Fibroblast of skin of left quadriceps (primary cell): ENCODE results near the gene APBB1IP.
A peak's percentile ranks its signal among the peaks of the same experiment; 100 is the strongest.
"Not testable (repeated sequence)": the region's sequence is repeated elsewhere in the genome, so short reads cannot be mapped to it uniquely, and the experiment has no call there.

Experiments
- DNase-seq, 2 experiments: peaks; one replicate each; pipeline ENCODE4 v3.0.0-alpha.2; 2013; ENCODE audit warnings: low read depth in 2 of 2

The APBB1IP gene, protein sequence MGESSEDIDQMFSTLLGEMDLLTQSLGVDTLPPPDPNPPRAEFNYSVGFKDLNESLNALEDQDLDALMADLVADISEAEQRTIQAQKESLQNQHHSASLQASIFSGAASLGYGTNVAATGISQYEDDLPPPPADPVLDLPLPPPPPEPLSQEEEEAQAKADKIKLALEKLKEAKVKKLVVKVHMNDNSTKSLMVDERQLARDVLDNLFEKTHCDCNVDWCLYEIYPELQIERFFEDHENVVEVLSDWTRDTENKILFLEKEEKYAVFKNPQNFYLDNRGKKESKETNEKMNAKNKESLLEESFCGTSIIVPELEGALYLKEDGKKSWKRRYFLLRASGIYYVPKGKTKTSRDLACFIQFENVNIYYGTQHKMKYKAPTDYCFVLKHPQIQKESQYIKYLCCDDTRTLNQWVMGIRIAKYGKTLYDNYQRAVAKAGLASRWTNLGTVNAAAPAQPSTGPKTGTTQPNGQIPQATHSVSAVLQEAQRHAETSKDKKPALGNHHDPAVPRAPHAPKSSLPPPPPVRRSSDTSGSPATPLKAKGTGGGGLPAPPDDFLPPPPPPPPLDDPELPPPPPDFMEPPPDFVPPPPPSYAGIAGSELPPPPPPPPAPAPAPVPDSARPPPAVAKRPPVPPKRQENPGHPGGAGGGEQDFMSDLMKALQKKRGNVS

DNA sequence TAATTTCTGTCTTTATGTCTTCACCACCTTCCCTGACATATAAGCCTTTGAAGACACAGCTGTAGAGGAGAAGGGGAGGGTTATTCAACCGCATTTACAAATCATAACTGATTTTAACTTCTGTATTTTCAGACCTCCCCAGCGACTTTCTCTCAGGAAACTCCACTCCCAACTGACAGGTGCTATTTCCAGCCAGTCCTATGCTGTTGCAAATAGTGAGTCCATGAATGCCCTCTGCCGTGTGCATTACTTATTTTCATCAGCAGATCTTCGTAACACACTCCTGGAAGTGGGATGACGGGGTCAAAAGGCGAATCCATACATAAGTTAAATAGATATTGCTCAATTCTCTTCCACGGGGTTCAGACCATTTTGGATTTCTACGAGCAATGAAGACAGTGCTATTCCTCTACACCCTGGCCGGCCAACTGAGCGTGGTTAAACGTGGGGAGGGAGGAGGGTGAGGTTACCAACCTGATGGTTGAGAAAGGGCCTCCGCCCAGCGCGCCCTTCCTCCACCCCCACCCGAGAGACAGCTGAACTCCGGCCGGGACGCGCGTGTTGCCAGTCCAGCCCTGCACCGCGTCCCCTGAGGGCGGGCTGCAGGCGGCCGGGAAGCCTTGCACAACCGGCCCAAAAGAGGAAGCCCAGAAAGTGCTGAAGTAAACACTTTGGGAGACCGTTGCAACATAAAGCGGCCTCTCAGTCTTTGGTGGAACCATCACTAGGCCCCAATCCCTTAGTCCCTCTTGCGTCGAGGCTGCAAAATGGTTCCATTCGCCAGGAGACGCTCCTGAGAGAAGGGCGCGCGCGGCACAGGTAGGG, at the start of gene APBB1IP:
APBB1IP (plus strand) TSS at position 705 of the 825 bp plus-strand sequence. CDS start 53,986 bp downstream, outside the sequence.
- peak in 1 of 2 experiments; percentile 5 for DNase-seq

DNA sequence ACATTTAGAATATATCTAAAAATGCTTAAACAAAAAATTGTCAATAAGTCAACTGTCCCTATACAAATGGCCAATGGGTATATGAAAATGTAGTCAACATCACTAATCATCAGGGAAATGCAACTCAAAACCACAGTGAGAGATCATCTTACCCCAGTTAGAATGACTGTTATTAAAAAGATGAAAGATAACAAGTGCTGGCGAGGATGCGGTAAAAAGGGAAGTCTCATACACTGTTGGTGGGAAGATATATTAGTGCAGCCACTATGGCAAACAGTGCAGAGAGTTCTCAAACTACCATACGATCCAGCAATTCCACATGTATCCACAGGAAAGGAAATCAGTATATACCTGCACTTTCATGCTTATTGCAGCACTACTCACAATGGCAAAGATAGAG, 48.6 kb upstream of the APBB1IP start:
- DNase-seq: no peak

DNA sequence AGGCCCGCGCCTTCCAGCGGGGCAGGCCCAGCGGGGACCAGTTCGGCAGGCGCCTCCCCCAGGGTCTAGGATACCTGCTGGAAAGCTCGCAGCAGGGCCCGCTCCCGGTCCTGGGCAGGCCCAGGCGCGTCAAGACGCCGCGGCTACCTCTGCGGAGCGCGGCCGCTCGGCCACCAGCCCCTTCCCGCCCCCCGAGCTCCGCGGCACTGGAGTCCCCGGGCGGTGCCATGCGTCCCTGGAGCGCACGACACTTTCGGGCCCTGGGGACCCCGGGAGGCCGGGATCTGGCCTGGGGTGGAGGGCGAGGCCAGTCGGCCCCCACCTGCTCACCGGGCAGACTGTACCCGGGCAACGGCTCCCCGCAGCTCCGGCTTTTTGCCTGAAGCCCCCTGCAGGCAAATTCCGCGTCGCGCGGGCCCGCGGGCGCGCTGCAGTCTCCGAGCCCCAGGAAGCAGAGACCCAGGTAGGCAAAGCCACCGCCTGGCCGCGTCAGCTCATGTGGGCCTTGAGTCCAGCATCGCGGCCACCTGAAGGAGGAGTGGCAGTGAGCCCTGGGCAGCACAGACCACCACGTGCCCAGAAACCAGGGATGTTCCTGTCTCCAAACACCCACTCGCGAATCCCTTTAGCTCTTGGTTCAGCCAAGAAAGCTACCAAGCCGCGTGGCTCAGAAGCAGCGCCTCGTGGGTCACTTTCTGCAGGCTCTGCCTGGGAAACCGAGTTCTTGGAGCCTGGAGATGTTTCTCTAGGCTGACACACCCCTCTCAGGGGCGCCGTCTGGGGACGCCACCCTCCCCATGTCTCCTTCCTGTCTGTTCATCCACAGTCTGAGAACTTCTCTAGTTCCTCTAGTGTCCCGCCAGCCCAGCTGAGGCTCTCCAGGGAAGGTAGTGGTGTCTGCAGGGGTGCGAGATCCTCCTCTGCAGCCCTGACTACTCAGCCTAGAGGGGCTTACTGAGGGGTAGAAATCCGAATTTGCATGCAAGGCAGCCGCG, 46.1 kb upstream of the APBB1IP start:
- no peak for DNase-seq

DNA sequence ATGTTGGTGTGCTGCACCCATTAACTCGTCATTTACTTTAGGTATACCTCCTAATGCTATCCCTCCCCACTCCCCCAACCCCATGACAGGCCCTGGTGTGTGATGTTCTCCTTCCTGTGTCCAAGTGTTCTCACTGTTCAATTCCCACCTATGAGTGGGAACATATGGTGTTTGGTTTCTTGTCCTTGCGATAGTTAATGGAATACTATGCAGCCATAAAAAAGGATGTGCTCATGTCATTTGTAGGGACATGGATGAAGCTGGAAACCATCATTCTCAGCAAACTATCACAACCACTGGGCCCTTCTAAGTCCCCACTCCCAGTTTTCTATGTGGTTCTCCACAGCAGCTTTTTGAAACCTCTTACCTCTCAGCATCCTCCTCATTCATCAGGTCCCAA, 39.8 kb upstream of the APBB1IP start:
- DNase-seq: not testable (repeated sequence)

DNA sequence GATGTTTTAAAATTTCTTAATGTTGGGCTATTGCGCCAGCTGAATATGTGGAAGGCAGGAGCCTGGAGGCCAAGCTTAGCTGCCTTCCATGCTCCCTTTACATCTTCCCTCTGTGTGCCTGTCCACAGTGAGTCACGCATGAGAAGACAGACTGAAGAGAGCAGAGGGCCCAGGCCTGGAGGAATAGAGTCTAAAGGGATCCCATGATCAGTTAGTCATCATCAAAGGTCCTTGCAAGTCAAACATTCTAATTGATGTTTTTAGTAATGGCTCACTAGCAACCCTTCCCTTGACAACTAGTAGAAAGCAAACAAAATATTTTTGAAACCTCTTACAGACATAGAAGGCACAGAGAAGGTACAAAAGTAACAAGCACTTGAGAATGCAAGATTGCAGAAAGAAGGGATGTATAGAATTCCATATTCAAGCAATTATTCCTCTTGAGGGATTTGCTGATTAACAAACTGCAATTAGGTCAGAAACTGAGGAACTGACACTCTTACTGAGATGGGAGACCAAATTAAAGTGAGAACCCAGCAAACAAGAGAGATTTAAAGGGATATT, 30.7 kb upstream of the APBB1IP start:
- no peak for DNase-seq

DNA sequence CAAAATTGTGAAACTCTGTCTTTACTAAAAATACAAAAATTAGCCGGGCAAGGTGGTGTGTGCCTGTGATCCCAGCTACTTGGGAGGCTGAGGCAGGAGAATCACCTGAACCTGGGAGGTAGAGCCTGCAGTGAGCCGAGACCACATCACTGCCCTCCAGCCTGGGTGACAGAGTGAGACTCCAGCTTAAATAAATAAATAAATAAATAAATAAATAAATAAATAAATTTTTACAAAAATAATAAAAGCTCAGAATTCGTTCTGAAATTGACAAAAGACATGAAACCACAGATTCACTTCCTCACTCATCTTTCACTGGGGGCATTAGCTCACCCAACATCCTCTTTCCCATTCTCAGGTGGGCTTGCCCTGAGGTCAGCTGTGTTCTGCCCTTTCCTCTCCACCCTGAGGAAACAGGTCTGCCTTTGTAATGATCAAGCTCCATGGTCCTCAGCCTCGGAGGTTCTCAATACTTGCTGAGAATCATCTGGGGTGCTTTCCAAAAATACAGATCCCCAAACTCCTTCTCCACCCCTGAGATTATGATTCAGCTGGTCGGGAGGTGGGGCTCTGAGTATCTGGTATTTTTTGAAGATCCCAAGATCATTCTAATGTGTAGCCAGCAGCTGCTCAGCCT, 29.2 kb upstream of the APBB1IP start:
- DNase-seq: no peak

DNA sequence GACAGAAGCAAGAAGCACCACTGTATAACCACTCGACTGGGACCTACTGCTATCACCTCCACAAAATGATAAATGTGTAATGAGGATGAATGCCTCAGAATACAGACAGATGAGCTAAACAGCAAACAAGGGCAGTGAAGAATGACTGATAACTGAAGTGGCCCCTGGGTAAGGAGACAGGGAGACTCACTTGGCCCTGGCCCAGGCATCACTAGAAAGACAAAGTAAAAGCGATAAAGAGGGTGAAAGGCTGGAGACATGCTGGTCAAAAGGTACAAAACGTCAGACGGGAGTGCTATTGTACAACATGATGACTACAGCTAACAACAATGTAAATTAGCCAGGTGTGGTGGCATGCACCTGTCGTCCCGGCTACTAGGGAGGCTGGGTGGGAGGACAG, 27.8 kb upstream of the APBB1IP start:
- no peak for DNase-seq

DNA sequence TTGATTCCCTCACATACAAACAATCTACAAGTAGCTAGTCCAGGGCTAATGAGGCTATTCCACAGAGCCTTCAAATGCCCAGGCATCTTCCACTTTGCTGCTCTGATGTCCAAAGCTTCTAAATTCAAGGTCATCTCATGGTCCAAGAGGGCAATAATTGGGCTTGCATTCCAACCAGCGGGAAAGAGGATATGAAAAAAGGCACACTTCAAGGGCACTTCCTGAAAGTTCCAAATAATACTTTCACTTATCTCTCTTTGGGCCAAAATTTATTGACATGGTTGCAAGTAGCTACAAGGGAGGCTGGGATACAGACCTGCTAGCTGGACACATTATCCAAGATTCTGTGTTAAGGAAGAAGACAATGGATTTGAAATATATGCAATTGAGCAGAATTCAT, 25.2 kb upstream of the APBB1IP start:
- DNase-seq: no peak

DNA sequence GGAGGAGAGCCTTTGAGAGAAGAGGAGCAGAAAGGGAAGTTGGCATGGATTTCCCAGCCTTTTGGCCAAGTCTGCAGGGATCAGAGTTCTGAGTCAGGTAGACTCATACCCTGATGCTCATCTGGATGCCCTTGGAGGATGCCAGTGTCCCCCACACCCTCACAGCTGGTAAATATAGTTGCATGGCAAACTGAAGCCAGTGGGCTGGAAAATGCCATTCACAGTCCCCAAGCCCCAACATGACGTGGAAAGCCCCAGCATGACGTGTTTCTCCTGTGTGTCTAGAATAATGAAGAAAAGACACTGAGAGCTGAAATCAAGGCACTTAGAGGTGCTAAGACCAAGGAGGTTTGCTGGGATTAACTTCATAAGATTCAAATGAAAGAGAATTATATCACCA, 24.8 kb upstream of the APBB1IP start:
- DNase-seq: no peak

DNA sequence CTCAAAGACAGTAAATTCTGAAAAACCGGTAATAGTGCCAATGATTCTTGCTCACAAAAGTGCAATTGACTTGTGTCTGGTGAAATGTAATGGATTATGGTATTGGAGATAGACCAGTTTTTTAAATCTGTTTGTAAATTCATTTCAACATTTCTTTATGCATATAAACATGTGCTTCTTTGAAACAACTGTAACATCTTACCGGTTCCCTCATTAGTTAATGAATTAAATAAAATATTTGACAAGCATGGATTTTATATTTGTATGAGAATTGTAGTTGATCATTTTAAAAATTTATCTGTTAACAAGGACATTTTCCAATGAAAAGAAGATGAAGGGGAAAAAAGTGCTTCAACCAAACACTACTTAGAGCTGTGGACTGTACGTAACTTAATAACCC, 21.0 kb upstream of the APBB1IP start:
- DNase-seq: no peak

DNA sequence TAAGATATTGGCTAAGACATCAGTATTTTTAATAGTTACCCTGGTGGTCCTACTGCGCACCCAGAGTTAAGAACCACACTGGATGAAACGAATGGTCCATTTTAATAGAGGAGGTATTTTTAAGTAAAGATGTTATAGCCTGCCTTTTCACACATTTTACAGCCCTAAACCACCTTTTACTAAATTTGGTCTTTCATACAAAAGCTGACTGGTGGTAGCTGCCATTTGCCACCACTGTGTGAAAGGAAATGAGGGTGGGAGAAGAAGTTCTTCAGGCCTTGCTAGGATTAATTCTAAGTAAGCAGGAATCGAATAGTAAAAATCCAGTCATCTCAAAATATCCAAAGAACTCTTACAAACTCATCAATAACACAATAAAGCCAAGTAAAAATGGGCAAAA, 15.2 kb upstream of the APBB1IP start:
- DNase-seq: no peak

DNA sequence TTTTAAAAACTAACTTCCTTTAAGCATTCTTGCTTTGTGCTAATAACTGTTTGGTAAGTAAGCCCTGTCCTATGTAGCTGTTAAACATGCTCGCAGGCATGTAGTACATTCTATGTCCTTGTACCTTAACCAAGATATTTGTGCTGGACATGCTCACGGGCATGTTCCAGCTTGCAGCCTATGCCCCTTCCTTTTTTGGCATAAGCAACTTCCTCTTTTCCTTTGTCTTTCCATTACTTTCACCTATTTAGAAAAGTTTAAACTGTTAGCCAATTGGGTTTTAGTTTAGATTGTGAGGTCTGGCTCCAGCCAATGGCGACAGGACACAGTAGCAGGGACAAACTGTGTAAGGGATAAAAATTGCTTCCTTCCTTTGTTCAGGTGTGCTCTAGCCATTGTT, 14.4 kb upstream of the APBB1IP start:
- DNase-seq: no peak

DNA sequence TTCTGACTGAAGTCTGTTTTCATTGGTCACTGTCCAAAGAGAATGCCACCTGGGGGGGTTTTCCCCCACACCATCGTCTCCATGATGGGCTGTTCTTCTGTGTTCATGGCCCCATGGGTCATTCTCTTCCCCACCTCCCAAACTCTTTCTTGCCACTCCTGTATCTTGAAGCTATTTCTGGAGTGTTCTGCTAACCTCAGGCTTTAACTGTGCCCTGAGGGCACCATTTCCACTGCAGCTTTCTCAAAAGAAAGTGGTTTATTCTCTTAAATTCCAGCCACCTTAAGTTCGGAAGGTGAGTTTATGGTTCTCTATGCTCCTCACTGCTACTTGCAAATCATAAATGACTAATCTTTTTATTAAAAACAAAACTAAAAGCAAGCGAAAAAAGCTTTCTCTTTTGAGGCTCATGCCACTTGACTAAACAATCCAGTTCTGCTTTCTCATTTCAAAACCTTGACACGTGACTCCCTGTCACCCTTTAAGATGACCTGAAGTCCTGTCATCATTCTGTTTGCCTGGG, 7.4 kb upstream of the APBB1IP start:
- no peak for DNase-seq

DNA sequence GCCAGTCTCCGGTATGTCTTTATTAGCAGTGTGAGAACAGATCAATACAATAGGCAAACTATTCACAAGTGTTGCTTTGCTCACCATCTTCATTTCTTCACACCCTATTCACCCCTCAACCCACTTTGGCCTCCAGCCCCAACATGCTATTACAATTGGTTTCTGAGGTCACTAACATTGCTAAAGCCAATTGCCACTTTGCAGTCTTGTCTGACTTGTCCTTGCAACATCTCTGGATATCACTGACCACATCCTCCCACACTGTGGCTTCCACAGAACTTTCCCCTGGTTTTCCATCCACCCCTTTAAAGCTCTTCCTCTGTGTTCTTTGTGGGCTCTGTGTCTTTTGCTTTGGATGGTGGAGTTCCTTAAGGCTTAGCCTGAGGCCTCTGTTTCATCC, 5.2 kb upstream of the APBB1IP start:
- DNase-seq: no peak

DNA sequence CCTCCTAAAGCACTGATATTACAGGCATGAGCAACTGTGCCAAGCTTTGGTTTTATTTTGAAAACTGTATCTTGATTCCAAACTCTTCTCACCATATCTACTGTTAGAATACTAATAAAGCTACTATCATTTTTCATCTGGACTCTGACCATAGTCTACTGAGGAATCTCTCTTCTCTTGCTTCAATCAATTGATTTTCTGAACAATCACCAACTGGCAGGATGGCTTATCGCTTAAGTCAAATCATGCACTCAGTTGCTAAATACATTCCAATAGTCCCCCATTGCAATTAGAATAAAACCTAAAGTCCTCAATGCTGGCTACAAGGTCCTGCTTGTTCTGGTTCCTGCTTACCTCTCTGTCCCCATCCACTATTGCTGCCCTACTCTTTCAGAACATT, 2.3 kb upstream of the APBB1IP start:
- DNase-seq: no peak

DNA sequence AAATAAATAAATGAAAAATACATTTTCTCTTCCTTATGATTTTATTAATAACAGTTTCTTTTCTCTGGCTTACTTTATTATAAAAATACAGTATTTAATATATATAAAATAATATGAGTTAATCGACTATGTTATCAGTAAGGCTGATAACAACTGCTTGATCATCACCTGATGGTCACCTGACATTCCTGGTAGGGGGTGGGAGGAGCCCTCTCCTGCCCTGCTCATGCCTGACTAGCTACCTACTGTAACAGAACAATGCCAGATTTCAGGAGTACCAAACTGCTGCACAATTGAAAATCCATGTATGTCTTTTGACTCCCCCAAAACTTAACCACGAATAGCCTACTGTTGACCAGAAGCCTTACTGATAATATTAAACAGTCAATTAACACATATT, 1.3 kb upstream of the APBB1IP start:
- no peak for DNase-seq

DNA sequence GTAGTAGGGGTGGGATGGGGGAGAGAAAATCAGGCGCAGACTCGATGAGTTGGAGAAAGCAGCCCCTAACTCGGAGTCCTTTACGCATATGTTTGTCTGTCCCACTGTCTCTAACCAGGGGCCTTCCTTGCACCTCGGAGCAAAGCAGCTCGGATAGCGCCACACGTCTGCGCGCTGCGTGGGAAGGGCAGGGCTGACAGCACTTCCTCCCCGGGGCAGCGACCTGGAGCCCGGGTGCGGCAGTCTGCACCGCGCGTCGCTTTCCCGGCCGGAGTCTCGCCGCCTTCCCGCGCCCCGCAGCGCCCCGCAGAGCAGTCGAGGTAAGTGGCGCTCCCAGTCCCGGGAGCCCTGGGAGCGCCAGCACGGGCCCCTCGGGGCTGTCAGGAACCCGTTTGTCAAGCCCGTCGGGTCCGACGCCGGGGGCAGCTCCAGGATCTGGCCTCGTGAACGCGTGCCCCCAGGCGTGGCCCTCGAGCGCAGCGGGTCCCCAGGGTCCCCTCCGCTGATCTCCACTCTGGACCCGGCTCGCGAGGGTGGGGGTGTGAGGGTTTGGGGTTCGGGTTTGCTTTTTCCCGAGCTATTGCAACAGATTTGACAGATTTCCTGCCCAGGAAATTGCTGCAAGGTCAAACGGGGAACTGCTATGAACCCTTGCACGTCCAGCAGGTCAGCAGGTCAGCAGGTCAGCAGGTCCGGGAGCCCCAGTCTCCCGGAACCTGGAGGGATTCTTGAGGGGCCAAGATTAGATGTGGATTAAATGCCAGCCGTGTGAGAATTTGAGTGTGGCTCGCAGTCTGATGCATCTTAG, 597 bp downstream of the APBB1IP start:
- no peak for DNase-seq

DNA sequence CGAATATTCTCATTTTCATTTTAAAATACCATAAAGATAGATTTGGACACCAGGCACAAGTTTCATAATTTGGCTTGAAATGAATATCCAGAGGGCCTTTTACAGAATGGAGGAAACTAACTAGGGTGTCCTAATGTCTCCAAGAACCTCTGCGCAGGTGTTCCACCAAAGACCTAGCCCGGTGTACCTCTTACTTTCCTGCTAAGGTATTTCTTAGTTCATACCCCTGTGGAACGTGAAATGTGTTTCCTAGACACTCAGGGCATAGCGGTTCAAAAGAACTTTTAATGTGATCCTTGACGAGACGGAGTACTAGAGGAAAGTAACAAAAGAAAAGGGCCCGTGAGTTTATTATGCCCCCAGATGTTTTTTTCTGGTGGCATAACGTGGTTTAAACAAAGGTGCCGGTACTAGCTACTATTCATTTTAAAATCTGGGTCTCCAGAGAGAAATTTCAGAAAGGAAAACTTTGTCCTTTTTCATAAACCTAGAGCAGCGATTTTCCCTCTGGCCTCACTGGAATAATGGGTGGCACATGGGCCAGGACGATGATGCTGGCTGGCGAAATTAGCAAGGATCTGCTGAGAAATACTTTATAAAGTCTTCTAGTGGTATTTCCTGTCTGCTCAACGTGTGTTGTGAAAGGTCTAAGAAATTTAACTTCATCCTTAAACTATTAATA, 1.4 kb downstream of the APBB1IP start:
- DNase-seq: no peak

DNA sequence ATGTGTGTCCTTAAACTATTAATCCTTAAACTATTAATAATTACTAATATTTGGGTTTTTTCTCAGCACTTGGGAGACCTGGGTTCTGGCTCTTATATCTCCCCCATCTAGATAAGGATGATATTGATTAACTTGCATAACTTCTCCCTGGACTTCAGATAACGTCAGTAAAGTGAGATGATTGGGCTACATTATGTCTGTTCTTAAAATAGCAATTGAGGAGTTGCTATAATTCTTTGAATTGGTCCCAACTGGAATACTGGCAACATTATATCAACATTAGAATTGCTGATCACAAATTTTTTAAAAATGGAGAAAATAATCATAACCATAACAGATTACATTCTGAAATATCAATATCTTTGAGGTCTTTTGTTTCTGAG, 1.9 kb downstream of the APBB1IP start:
- no peak for DNase-seq
